ENCODE measurements around the gene C4BPA. TPM values are rescaled to one million over a fixed set of nuclear protein-coding genes. Genes with fewer than 3 reads are reported as not detected.

The C4BPA gene
- total RNA-seq, 1 experiment from 2014 or later: not detected

GRCh38 chr1:207060596-207060995 is 43.4 kb upstream of the C4BPA start:
- no peak overlapping the region for H4K5ac ChIP-seq (ENCODE audit: insufficient read length, low read depth, low read length)
- no peak overlapping the region for H2BK20ac ChIP-seq (ENCODE audit: low read depth, low read length, poor library complexity, severe bottlenecking)
- no peak for DNase-seq
- no peaks in the 10 kb centered on the region for H3K9me3 ChIP-seq (ENCODE audit: control insufficient read depth, low read depth, low read length)
- H4K8ac ChIP-seq (replicated peaks; ENCODE audit: insufficient read length, low read depth, low read length): no peak overlapping the region
- H3K27ac Mint-ChIP-seq: peak overlapping the region in 1 of 3 experiments; percentile 91; a peak in 1 of 7 replicates
- no peak overlapping the region for H3K27ac ChIP-seq (ENCODE audit: insufficient read length, low read depth, low read length)
- H3K23me2 ChIP-seq (ENCODE audit: insufficient read length, low read depth, low read length, poor library complexity, severe bottlenecking): no peaks in the 10 kb centered on the region
- no peaks in the 10 kb centered on the region for H4K20me1 ChIP-seq (ENCODE audit: control insufficient read depth, insufficient read depth, insufficient read length)
- no peaks in the 10 kb centered on the region for H3K4me1 ChIP-seq (ENCODE audit: insufficient read depth, low read length)
- H3K27me3 ChIP-seq (ENCODE audit: insufficient read depth, low read length): no peaks in the 10 kb centered on the region
- TF ChIP-seq, protein P1, sequence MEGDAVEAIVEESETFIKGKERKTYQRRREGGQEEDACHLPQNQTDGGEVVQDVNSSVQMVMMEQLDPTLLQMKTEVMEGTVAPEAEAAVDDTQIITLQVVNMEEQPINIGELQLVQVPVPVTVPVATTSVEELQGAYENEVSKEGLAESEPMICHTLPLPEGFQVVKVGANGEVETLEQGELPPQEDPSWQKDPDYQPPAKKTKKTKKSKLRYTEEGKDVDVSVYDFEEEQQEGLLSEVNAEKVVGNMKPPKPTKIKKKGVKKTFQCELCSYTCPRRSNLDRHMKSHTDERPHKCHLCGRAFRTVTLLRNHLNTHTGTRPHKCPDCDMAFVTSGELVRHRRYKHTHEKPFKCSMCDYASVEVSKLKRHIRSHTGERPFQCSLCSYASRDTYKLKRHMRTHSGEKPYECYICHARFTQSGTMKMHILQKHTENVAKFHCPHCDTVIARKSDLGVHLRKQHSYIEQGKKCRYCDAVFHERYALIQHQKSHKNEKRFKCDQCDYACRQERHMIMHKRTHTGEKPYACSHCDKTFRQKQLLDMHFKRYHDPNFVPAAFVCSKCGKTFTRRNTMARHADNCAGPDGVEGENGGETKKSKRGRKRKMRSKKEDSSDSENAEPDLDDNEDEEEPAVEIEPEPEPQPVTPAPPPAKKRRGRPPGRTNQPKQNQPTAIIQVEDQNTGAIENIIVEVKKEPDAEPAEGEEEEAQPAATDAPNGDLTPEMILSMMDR (conservative IDR thresholded peaks at IDR 0.05): no peak
- H3K36me3 Mint-ChIP-seq (ENCODE audit: insufficient read depth in 1 of 3, low read depth in 3 of 3): peaks cover 5 to 43% (median 24%) of the 10 kb centered on the region in 3 experiments
- H3K18ac ChIP-seq (ENCODE audit: insufficient read length, low read depth, low read length): no peak overlapping the region
- peaks cover 4 to 8% of the 10 kb centered on the region in 2 experiments; a peak in 3 of 4 replicates for H3K4me1 Mint-ChIP-seq
- H2BK120ac ChIP-seq (ENCODE audit: low read depth, low read length, poor library complexity, severe bottlenecking): no peak overlapping the region
- H3K4ac ChIP-seq (ENCODE audit: low read depth, low read length): no peak overlapping the region
- H2BK15ac ChIP-seq (ENCODE audit: low read depth, low read length): no peak overlapping the region
- no peaks in the 10 kb centered on the region for H3K79me2 ChIP-seq (ENCODE audit: insufficient read depth, low read length)
- H3K27me3 Mint-ChIP-seq (ENCODE audit: low read depth): no peaks in the 10 kb centered on the region
- no peaks in the 10 kb centered on the region for H3K79me1 ChIP-seq (ENCODE audit: insufficient read depth, low read depth, low read length, poor library complexity, severe bottlenecking)
- H2BK12ac ChIP-seq (ENCODE audit: insufficient read length, low read depth, low read length): no peak overlapping the region
- H3K9ac ChIP-seq (ENCODE audit: extremely low read depth, insufficient read length, low read length): no peak overlapping the region
- H3K9me3 Mint-ChIP-seq: no peaks in the 10 kb centered on the region
- H3K4me3 Mint-ChIP-seq: no peak overlapping the region
- H2AK5ac ChIP-seq (ENCODE audit: insufficient read length, low read length): no peak overlapping the region
- no peak overlapping the region for H2AFZ ChIP-seq (ENCODE audit: low read length)
- H3K4me2 ChIP-seq (ENCODE audit: insufficient read depth, insufficient read length, low read length): no peak overlapping the region
- no peak overlapping the region for H3K56ac ChIP-seq (ENCODE audit: insufficient read length, low read depth, low read length)
- H4K91ac ChIP-seq (ENCODE audit: insufficient read length, low read depth, low read length): no peak overlapping the region
- no peak overlapping the region for H3T11ph ChIP-seq (ENCODE audit: low read length)
- H3K14ac ChIP-seq (ENCODE audit: insufficient read depth, low read length): no peak overlapping the region
- no peak overlapping the region for H2BK5ac ChIP-seq (ENCODE audit: insufficient read length, low read length)
- WGBS (ENCODE audit: extremely low coverage, insufficient read length, low lambda C conversion rate): no CpG with 5 or more reads among the region's 3 CpGs
- no peak overlapping the region for H3K23ac ChIP-seq (ENCODE audit: insufficient read length, low read depth, low read length)

Measured in H9 (cell line).